ENCODE measurements around the gene SLC12A7.

SLC12A7 gene

DNA sequence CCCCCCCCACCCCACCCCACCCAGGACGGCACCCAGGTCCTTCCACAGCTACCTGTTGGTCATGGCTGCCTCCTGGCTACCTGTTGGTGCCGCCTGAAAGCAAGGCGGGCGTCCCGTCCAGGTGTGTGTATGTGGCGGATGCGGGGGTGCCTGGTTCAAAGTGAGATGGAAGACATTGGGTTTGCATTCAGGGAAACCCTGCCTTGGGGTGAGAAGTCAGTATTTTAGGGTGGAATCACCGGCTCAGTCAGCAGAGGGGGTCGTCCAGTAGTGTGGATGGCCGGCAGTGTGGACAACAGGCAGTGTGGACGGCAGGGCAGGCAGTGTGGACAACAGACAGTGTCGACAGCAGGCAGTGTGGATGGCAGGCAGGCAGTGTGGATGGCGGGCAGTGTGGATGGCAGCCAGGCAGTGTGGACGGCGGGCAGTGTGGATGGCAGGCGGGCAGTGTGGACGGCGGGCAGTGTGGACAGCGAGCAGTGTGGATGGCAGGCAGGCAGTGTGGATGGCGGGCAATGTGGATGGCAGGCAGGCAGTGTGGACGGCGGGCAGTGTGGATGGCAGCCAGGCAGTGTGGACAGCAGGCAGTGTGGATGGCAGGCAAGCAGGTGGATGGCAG lies 75.2 kb downstream of the SLC12A7 start:
- H3K36me3 ChIP-seq: no peaks in the 10 kb centered on the region
- TF ChIP-seq, protein P1, sequence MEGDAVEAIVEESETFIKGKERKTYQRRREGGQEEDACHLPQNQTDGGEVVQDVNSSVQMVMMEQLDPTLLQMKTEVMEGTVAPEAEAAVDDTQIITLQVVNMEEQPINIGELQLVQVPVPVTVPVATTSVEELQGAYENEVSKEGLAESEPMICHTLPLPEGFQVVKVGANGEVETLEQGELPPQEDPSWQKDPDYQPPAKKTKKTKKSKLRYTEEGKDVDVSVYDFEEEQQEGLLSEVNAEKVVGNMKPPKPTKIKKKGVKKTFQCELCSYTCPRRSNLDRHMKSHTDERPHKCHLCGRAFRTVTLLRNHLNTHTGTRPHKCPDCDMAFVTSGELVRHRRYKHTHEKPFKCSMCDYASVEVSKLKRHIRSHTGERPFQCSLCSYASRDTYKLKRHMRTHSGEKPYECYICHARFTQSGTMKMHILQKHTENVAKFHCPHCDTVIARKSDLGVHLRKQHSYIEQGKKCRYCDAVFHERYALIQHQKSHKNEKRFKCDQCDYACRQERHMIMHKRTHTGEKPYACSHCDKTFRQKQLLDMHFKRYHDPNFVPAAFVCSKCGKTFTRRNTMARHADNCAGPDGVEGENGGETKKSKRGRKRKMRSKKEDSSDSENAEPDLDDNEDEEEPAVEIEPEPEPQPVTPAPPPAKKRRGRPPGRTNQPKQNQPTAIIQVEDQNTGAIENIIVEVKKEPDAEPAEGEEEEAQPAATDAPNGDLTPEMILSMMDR (IDR thresholded peaks at IDR 0.05; ENCODE audit: low read depth, low read length): no peak
- H3K4me1 ChIP-seq: no peaks in the 10 kb centered on the region
- peaks cover 3% of the 10 kb centered on the region; the same call in 1 of the 2 replicates for H3K9me3 ChIP-seq
- DNase-seq: peak; percentile 9
- H3K27me3 ChIP-seq: no peaks in the 10 kb centered on the region
- H3K4me3 ChIP-seq (ENCODE audit: low read depth, low read length): no peak overlapping the region

DNA sequence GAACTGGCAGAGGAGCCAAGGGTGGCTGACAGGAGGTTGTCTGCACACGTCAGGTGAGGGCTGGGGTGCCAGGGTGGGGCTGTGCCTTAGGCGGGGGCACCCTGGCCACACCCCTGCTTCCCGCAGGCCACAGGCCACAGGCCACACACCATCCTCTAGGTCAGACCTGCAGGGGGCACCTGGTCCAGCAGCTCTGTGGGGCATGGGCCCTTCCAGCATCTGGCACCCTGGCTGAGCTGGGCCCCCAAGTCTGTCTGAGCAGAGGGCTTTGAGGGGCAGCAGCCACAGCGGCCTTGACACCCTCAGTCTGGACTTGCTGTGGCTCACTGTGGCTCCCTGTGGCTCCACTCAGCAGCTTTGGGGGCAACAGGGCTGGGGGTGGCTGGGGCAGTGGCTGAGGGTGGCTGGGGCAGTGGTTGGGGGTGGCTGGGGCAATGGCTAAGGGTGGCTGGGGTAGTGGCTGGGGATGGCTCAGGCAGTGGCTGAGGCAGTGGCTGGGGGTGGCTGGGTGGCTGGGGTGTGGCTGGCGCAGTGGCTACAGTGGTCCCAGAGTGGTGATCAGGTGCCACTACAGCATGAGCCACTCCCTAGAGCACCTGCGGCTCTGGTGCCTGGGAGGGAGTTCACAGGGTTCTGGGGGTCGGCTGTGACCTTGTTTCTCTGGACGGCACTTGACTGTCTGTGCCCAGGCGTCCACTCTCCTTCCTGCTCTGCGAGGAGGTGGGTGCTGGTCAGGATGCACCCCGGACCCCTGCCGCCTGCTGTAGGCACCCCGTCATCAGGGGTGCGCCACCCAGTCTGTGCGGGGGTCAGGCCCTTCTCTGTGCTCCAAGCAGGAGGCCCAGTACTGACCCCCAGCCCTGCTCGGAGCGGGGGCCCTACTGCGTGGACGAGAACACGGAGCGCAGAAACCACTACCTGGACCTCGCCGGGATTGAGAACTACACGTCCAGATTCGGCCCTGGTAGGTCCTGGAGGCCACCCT lies 76.2 kb downstream of the SLC12A7 start:
- Histone ChIP-seq H3K27me3 (no peaks in the 10 kb centered on the region), H3K36me3 (no peaks in the 10 kb centered on the region), H3K4me1 (no peaks in the 10 kb centered on the region), H3K9me3 (peaks cover 3% of the 10 kb centered on the region; the same call in 1 of the 2 replicates), H3K4me3 (ENCODE audit: low read depth, low read length) (no peak overlapping the region)
- TF ChIP-seq, protein P1 (IDR thresholded peaks at IDR 0.05; ENCODE audit: low read depth, low read length): no peak
- peak; percentile 9 for DNase-seq

DNA sequence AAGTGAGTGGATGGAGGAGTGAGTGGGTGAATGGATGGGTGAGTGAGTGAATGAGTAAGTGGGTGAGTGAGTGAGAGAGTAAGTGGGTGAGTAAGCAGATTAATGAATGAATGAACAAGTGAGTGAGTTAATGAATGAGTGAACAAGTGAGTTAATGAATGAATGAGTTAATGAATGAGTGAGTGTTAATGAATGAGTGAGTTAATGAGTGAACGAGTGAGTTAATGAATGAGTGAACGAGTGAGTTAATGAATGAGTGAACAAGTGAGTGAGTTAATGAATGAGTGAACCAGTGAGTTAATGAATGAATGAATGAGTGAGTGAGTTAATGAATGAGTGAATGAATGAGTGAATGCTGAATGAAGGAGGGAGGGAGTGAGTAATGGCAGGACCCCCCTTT lies 76.9 kb downstream of the SLC12A7 start:
- TF ChIP-seq, protein P1 (IDR thresholded peaks at IDR 0.05; ENCODE audit: low read depth, low read length): no peak

DNA sequence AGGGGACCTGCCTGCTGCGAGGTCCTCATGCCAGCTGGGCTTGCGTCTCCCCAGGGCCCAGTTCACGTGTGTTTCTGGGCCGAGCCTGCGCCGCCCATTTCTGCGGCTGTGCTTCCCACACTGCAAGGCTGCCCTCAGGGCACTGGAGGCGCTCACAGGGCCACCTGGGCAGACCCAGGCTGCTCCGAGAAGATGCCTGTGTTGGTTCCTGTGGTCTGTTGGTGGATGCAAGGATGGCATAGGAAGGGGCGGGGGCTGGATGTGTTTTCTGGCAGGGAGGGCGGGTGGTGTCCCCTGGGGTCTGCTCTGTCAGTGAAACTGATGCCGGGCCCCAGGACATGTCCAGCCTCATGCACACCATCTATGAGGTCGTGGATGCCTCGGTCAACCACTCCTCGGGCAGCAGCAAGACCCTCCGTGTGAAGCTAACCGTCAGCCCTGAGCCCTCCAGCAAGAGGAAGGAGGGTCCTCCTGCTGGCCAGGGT lies 77.4 kb downstream of the SLC12A7 start:
- Histone ChIP-seq H3K4me1 (no peaks in the 10 kb centered on the region), H3K36me3 (no peaks in the 10 kb centered on the region), H3K4me3 (ENCODE audit: low read depth, low read length) (no peak overlapping the region), H3K27me3 (no peaks in the 10 kb centered on the region), H3K9me3 (no peaks in the 10 kb centered on the region)
- peak; percentile 33 for DNase-seq
- TF ChIP-seq, protein P1 (IDR thresholded peaks at IDR 0.05; ENCODE audit: low read depth, low read length): no peak

More for the DNA sequence above, 76.9 kb downstream of the SLC12A7 start:
- no peaks in the 10 kb centered on the region for H3K36me3 ChIP-seq
- H3K4me3 ChIP-seq (ENCODE audit: low read depth, low read length): no peak overlapping the region
- DNase-seq: no peak
- no peaks in the 10 kb centered on the region for H3K27me3 ChIP-seq
- H3K9me3 ChIP-seq: peaks cover under 1% of the 10 kb centered on the region; the same call in 1 of the 2 replicates
- no peaks in the 10 kb centered on the region for H3K4me1 ChIP-seq

DNA sequence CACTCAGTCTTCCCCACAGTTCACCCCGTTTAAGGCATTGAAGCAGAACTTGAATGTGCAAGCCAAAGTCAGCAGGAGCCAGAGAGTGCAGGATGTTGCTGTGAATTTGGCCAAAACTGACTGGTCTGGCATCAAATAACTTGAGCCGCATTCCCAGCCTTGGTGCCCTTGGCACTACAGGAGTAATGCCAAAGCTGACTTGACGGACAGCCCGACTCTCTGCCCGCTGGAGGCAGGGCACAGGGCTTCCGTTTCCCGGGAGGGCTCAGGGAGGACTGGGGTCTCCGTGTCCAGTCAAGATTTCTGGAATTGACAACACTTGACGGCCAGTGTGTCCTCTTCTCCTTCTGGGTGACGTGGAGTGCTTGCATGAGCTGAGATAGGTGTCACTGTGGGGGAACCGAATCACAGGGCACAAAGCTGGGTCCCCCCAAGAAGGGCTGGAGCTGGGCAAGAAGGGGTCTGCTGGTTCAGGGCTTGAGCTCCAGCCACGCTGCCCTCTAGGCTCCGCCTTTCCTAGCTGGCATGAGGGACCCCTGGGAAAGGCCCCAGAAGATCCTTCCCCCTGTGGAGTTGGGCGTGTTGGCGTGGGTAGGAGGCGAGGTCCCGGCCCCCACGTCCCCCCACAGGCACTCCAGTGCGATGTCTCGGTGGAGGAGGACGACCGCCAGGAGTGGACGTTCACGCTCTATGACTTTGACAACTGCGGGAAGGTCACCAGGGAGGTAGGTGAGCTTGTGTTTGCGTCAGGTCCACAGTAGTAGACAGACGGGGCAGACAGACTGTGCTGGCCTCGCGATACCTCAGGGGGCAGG lies 78.0 kb downstream of the SLC12A7 start:
- Histone ChIP-seq H3K36me3 (no peaks in the 10 kb centered on the region), H3K27me3 (no peaks in the 10 kb centered on the region), H3K4me1 (no peaks in the 10 kb centered on the region), H3K4me3 (ENCODE audit: low read depth, low read length) (no peak overlapping the region), H3K9me3 (no peaks in the 10 kb centered on the region)
- TF ChIP-seq, protein P1 (IDR thresholded peaks at IDR 0.05; ENCODE audit: low read depth, low read length): no peak
- DNase-seq: no peak

Measured in BE2C (cell line).